Prostate gland (tissue), 2 donors: ENCODE measurements around the gene KIAA0753. TPM values are rescaled to one million over a fixed set of nuclear protein-coding genes. Genes with fewer than 3 reads are reported as not detected.

ENCODE experiments used
- DNase-seq: peaks from one replicate; pipeline ENCODE4 v3.0.0-alpha.2; 2019; ENCODE audit warnings: low spot score
- H3K27ac ChIP-seq, 2 donors: fragments of 200-600 bp; sonication (generic); 2 replicates each; pipeline ENCODE4 v1.5.1; 2017 to 2019
- H3K27me3 ChIP-seq: fragments of 200-600 bp; sonication (generic); replicated peaks from 2 replicates; pipeline ENCODE4 v1.5.1; 2019; ENCODE audit not compliant: insufficient read depth
- H3K36me3 ChIP-seq, 2 donors: fragments of 200-600 bp; sonication (generic); 1 replicate in 1 of 2; 2 replicates in 1 of 2; pipeline versions ENCODE4 v1.5.1 to v1.8.1; 2017 to 2019
- H3K4me1 ChIP-seq: fragments of 200-600 bp; sonication (generic); replicated peaks from 2 replicates; pipeline ENCODE4 v1.5.1; 2019
- H3K4me3 ChIP-seq, 2 donors: fragments of 200-600 bp; sonication (generic); 2 replicates each; pipeline ENCODE4 v1.5.1; 2017 to 2019
- H3K9me3 ChIP-seq: fragments of 200-600 bp; sonication (generic); 2 replicates; pipeline ENCODE4 v1.5.1; 2017
- CTCF ChIP-seq, 4 experiments: fragments of 200-600 bp in 2 of 4; fragments of 450-650 bp in 2 of 4; sonication (generic) in 2 of 4; IDR thresholded peaks; 1 replicate in 3 of 4; 2 replicates in 1 of 4; pipeline ENCODE4 v1.5.1; 2016 to 2019; ENCODE audit warnings: antibody characterized with exemption in 4 of 4, mild to moderate bottlenecking in 2 of 4, moderate library complexity in 2 of 4
- POLR2A ChIP-seq: fragments of 450-650 bp; IDR thresholded peaks from one replicate; pipeline ENCODE4 v1.6.1; 2016; ENCODE audit warnings: antibody characterized with exemption, mild to moderate bottlenecking
- POLR2AphosphoS5 ChIP-seq: sonication (generic); formaldehyde crosslinking; IDR thresholded peaks from one replicate; pipeline ENCODE4 v1.6.1; 2017; ENCODE audit warnings: antibody characterized with exemption
- WGBS: methylation state at CpG from one replicate; pipeline ENCODE4 v1.1.5; 2018; 5-methylcytosine and 5-hydroxymethylcytosine counted together
- intact Hi-C: fragments of 100-400 bp; cut with DNase I; formaldehyde crosslinking; loops from one replicate; pipeline ENCODE4 v1.14.2; 2022
- microRNA-seq: library from miRNA; unstranded; fragments of <30 nt; microRNA quantifications from one replicate; pipeline ENCODE4, GENCODE V29; 2016
- small RNA-seq, 2 donors: library from RNA; depleted of rRNA; stranded (forward); fragments of <200 nt; gene quantifications; one replicate each; pipeline ENCODE3, GENCODE V24; 2016
- total RNA-seq, 2 donors: library from RNA; depleted of rRNA; stranded (reverse); fragments of >200 nt; gene quantifications; one replicate each; pipeline ENCODE4 v1.1.0, GENCODE V29; 2016

Gene KIAA0753
- total RNA-seq, 2 donors from 2014 or later, result 17.2 to 28.3 TPM

- DNase-seq, result no peak
- WGBS, result 93% methylated on average over 7 of the region's 7 CpGs
- Histone ChIP-seq H3K4me1 (no peaks in the 10 kb centered on the region), H3K36me3 (no peaks in the 10 kb centered on the region), H3K9me3 (no peaks in the 10 kb centered on the region), H3K4me3 (no peak overlapping the region), H3K27ac (no peak overlapping the region), H3K27me3 (no peaks in the 10 kb centered on the region)
- intact Hi-C loops, result no loop called here
- TF ChIP-seq POLR2AphosphoS5 (no peak), POLR2A (no peak), CTCF (IDR thresholded peaks at IDR 0.05) (no peak)
These were observed 108.9 kb downstream of the KIAA0753 start for GRCh38 chr17:6531575-6531974.

- intact Hi-C loops, result no loop called here
- TF ChIP-seq POLR2AphosphoS5 (no peak), CTCF (IDR thresholded peaks at IDR 0.05) (no peak), POLR2A (no peak)
- no peak overlapping the region for H3K27ac ChIP-seq
- H3K4me1 ChIP-seq, result no peaks in the 10 kb centered on the region
- no peaks in the 10 kb centered on the region for H3K9me3 ChIP-seq
- no peak overlapping the region for H3K4me3 ChIP-seq
- no peak for DNase-seq
- H3K36me3 ChIP-seq, result no peaks in the 10 kb centered on the region
- WGBS, result 92% methylated on average over 5 of the region's 5 CpGs
- H3K27me3 ChIP-seq, result no peaks in the 10 kb centered on the region
These were observed 110.1 kb downstream of the KIAA0753 start for GRCh38 chr17:6530324-6530920.

GRCh38 chr17:6528557-6528956, 112.0 kb downstream of the KIAA0753 start:
- DNase-seq, result no peak
- H3K4me3 ChIP-seq, result no peak overlapping the region
- H3K9me3 ChIP-seq, result no peaks in the 10 kb centered on the region
- H3K27me3 ChIP-seq, result no peaks in the 10 kb centered on the region
- intact Hi-C loops, result no loop called here
- 77% methylated on average over 3 of the region's 3 CpGs for WGBS
- no peaks in the 10 kb centered on the region for H3K4me1 ChIP-seq
- no peak for TF ChIP-seq POLR2A
- no peak for TF ChIP-seq CTCF (IDR thresholded peaks at IDR 0.05)
- TF ChIP-seq POLR2AphosphoS5, result no peak
- no peak overlapping the region for H3K27ac ChIP-seq
- H3K36me3 ChIP-seq, result no peaks in the 10 kb centered on the region

Small RNA genes lying within 50 kb of the gene (microRNA-seq; reads per million reads assigned to microRNA genes)
- gene MIR4520-1 (not detected), gene MIR4520-2 (not detected)

Small RNA genes lying within 50 kb of the gene (small RNA-seq; reads per million reads assigned to genes)
- 0.40 to 0.84 reads per million in 2 donors for gene MIR4520-1
- gene RNA5SP435, result 0.75 to 2.7 reads per million in 2 donors

Other genes with a start within 250 kb of the KIAA0753 start
- not detected for gene AIPL1, start 205.6 kb downstream of the KIAA0753 start, total RNA-seq
- gene PIMREG, start 196.3 kb downstream of the KIAA0753 start, total RNA-seq, result 1 to 10 TPM in 1 of 2 donors, under 1 TPM in 1; 0.45 to 4.9 TPM
- 1 to 10 TPM; 5.3 to 7.9 TPM for gene PITPNM3, start 84.2 kb downstream of the KIAA0753 start, total RNA-seq
- gene TXNDC17, start 349 bp upstream of the KIAA0753 start, total RNA-seq, result 100 to 1,000 TPM; 111 to 220 TPM
- gene MED31, start 10.9 kb upstream of the KIAA0753 start, total RNA-seq, result 10 to 100 TPM in 1 of 2 donors, 1 to 10 TPM in 1; 8.3 to 10.7 TPM
- 1 to 10 TPM; 3.5 to 6.1 TPM for gene C17orf100, start 11.1 kb upstream of the KIAA0753 start, total RNA-seq
- gene SLC13A5, start 72.7 kb upstream of the KIAA0753 start, total RNA-seq, result 1 to 10 TPM; 1.1 to 1.6 TPM
- gene XAF1, start 115.3 kb upstream of the KIAA0753 start, total RNA-seq, result 10 to 100 TPM; 10.4 to 21.8 TPM
- gene FBXO39, start 135.5 kb upstream of the KIAA0753 start, total RNA-seq, result 1 to 10 TPM; 2.5 to 3.6 TPM
- gene TEKT1, start 191.0 kb upstream of the KIAA0753 start, total RNA-seq, result 1 to 10 TPM in 1 of 2 donors, not detected in 1; 1.4 TPM